MM.1S (cell line): ENCODE measurements around the gene KIAA0319L.

Experiments used
- CTCF ChIP-seq: fragments of 300-600 bp; sonication (generic); IDR thresholded peaks from 2 replicates; pipeline ENCODE4 v1.5.1; 2016; ENCODE audit warnings: antibody characterized with exemption, low read length, mixed read lengths
- EZH2 ChIP-seq: fragments of 300-600 bp; sonication (generic); optimal IDR thresholded peaks from 2 replicates; pipeline ENCODE3; 2017; ENCODE audit warnings: low read depth, mild to moderate bottlenecking, antibody characterized with exemption, low read length, mixed read lengths

- TF ChIP-seq CTCF (no peak), EZH2 (no peak)
These were observed 125.0 kb downstream of the KIAA0319L start for GRCh38 chr1:35432231-35432630.
